ENCODE data around the gene S100A2. TPM values are rescaled to one million over a fixed set of nuclear protein-coding genes. Genes with fewer than 3 reads are reported as not detected.
"Not testable (repeated sequence)": the region's sequence is repeated elsewhere in the genome, so short reads cannot be mapped to it uniquely, and the experiment has no call there.

The S100A2 gene
- total and polyA plus RNA-seq, 2 of the 8 experiments (the other 6 are each of a cell fraction or from before 2014, with no cell fraction given): 0.86 TPM; not detected in 1

DNA sequence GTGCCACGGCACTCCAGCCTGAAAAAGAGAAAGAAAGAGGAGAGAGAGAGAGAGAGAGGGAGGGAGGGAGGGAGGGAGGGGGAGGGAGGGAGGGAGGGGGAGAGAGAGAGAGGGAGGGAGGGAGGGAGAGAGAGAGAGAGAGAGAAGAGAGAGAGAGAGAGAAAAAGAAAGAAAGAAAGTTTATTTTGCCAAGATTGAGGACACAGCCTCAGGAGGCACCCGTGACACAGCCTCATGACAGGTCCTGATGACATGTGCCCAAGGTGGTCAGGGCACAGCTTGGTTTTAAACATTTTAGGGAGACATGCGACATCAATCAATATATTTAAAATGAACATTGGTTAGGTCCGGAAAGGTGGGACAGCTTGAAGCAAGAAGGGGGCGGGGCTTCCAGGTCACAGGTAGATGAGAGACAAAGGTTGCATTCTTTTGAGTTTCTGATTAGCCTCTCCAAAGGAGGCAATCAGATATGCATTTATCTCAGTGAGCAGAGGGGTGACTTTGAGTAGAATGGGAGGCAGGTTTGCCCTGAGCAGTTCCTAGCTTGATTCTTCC lies 45.4 kb downstream of the S100A2 start:
- not testable (repeated sequence) for H3K4ac ChIP-seq (replicated peaks; ENCODE audit: insufficient read length, low read depth, low read length); H3K79me2 ChIP-seq (ENCODE audit: control insufficient read depth in 1 of 2, insufficient read depth in 2 of 2, low read length in 2 of 2); H3K18ac ChIP-seq (ENCODE audit: extremely low read depth, low read length); H2BK20ac ChIP-seq (ENCODE audit: low read length); H3K23me2 ChIP-seq (ENCODE audit: low read depth, low read length); H3K9ac ChIP-seq (replicated peaks in 1 of 4; ENCODE audit: extremely low read depth in 1 of 4, low read depth in 3 of 4, low read length in 3 of 4); H3K9me3 ChIP-seq (ENCODE audit: insufficient read depth in 2 of 2, low read depth in 1 of 2, low read length in 1 of 2); H3K56ac ChIP-seq (replicated peaks; ENCODE audit: insufficient read length, low read depth, low read length); H3K23ac ChIP-seq (ENCODE audit: insufficient read length); H2AFZ ChIP-seq (ENCODE audit: low read length); H3K4me3 ChIP-seq (ENCODE audit: extremely low read depth in 1 of 4, insufficient read depth in 2 of 4, low read depth in 3 of 4, low read length in 4 of 4); DNase-seq (ENCODE audit: low read depth in 1 of 2, low spot score in 2 of 2); H4K8ac ChIP-seq (ENCODE audit: extremely low read depth, insufficient read depth, low read length); H3K36me3 ChIP-seq (ENCODE audit: control insufficient read depth in 2 of 4, insufficient read depth in 4 of 4, low read length in 3 of 4); H4K91ac ChIP-seq (replicated peaks; ENCODE audit: insufficient read length, low read length); H4K5ac ChIP-seq (ENCODE audit: insufficient read length, low read depth, low read length); FAIRE-seq; H2BK15ac ChIP-seq (ENCODE audit: low read length); H4K20me1 ChIP-seq (replicated peaks in 1 of 2; ENCODE audit: control insufficient read depth in 1 of 2, insufficient read depth in 2 of 2, low read length in 2 of 2); H3K14ac ChIP-seq (ENCODE audit: insufficient read length); H3K79me1 ChIP-seq (ENCODE audit: low read depth, low read length); H2AK5ac ChIP-seq (ENCODE audit: low read depth, low read length); H2BK12ac ChIP-seq (ENCODE audit: low read depth, low read length); H2BK5ac ChIP-seq (ENCODE audit: low read depth, low read length); H3K27ac ChIP-seq (ENCODE audit: low read depth, low read length); H2BK120ac ChIP-seq (replicated peaks; ENCODE audit: low read depth, low read length)
- 60% methylated on average over 5 of the region's 5 CpGs; no CpG with 5 or more reads in 1 of the 2 experiments for WGBS, 2 experiments (ENCODE audit: extremely low coverage in 1 of 2, insufficient coverage in 1 of 2, insufficient read length in 1 of 2, insufficient replicate concordance in 2 of 2, low coverage in 1 of 2, low lambda C conversion rate in 2 of 2, missing lambda C conversion rate in 1 of 2)
- CTCF ChIA-PET (ENCODE audit: partially characterized antibody): interaction anchor here (0.7 to 4.4 kb wide), 15 partner anchors 9 to 168 kb away, joined by 3 to 51 read pairs (median 4); partner anchors contain the start of genes S100A1, S100A13 and S100A6
- POLR2A ChIA-PET (ENCODE audit: partially characterized antibody): interaction anchor here (0.9 to 3.2 kb wide), 6 partner anchors 12 to 470 kb away, joined by 3 to 13 read pairs (median 4); partner anchors contain the start of genes CHTOP and RPS27
- Histone ChIP-seq H3K4me2 (ENCODE audit: insufficient read depth in 1 of 2, low read depth in 2 of 2, low read length in 2 of 2) (peak overlapping the region; percentile 5 to 37; a peak in 1 of 4 replicates), H3K4me1 (replicated peaks in 1 of 4; ENCODE audit: control insufficient read depth in 3 of 4, insufficient read depth in 4 of 4, low read length in 3 of 4) (peaks cover 3 to 11% (median 5%) of the 10 kb centered on the region in 4 experiments; a peak in 6 of 7 replicates), H3K27me3 (replicated peaks in 1 of 4; ENCODE audit: control insufficient read depth in 3 of 4, extremely low read depth in 1 of 4, insufficient read depth in 3 of 4, low read length in 3 of 4) (peaks cover 0 to 14% (median 8%) of the 10 kb centered on the region in 4 experiments; a peak in 4 of 7 replicates)
